HCT116 (cell line): Measurements from ENCODE around the gene SLC51A. TPM values are rescaled to one million over a fixed set of nuclear protein-coding genes. Genes with fewer than 3 reads are reported as not detected.

ENCODE experiments used
- ATAC-seq: fragments of 200-7000 bp; cut with Tn5 transposase; 2 replicates; pipeline ENCODE4 v1.9.1; 2020; ENCODE audit warnings: mild to moderate bottlenecking, moderate library complexity
- BruUV-seq: library from RNA; stranded (reverse); fragments of 400-500 nt; replicated peaks from 2 replicates; lab custom pipeline; 2021; lab: Mats Ljungman, UMichigan
- CTCF ChIA-PET: fragments of 300-600 bp; sonication (Branson Sonifier 250); formaldehyde crosslinking; loops from one replicate; lab custom pipeline; 2021; ENCODE audit warnings: antibody characterized with exemption; lab: Charles Lee
- POLR2A ChIA-PET: fragments of 300-600, 350-600 bp; sonication (Branson Sonifier 250); formaldehyde crosslinking; loops from one replicate; lab custom pipeline; 2021; ENCODE audit warnings: antibody characterized with exemption; lab: Charles Lee
- RAD21 ChIA-PET, 2 experiments: fragments of 300-600 bp; sonication (Branson Sonifier 250); formaldehyde crosslinking; loops; one replicate each; lab custom pipeline; 2023; ENCODE audit warnings: low total read pairs in 2 of 2; ENCODE audit not compliant: uncharacterized antibody in 2 of 2, unreplicated experiment in 2 of 2, low non-redundant PET in 1 of 2; lab: Charles Lee
- DNase-seq: peaks from one replicate; pipeline ENCODE4 v3.0.0-alpha.2; 2010; ENCODE audit warnings: low read depth, low spot score
- H2AFZ ChIP-seq: fragments of 200-600 bp; shearing (Covaris generic), sonication (generic); 2 replicates; pipeline ENCODE4 v1.6.1; 2017; ENCODE audit warnings: low read depth, mixed run types, mixed read lengths, antibody characterized with exemption, low read length; ENCODE audit not compliant: poor library complexity, severe bottlenecking
- H3K27ac ChIP-seq: 2 replicates; pipeline ENCODE4 v1.5.1; 2012; ENCODE audit warnings: low read depth, low read length
- H3K27me3 ChIP-seq: fragments of 200-600 bp; sonication (generic); 2 replicates; pipeline ENCODE4 v1.6.1; 2016; ENCODE audit warnings: mixed run types, low read length, mixed read lengths; ENCODE audit not compliant: insufficient read depth
- H3K36me3 ChIP-seq, 2 experiments: fragments of 200-500 bp in 1 of 2; fragments of 200-600 bp in 1 of 2; sonication (Bioruptor generic) in 1 of 2; sonication (generic) in 1 of 2; 2 replicates each; pipeline versions ENCODE4 v1.5.1 to v1.6.1; 2014 to 2016; ENCODE audit warnings: low read length in 2 of 2, inconsistent platforms in 1 of 2, mixed read lengths in 1 of 2, mixed run types in 1 of 2; ENCODE audit not compliant: insufficient read depth in 2 of 2, control insufficient read depth in 1 of 2
- H3K4me1 ChIP-seq, 2 experiments: fragments of 200-600 bp in 1 of 2; sonication (generic) in 1 of 2; 2 replicates each; pipeline versions ENCODE4 v1.5.1 to v1.6.1; 2012 to 2017; ENCODE audit warnings: low read length in 2 of 2, inconsistent platforms in 1 of 2, mild to moderate bottlenecking in 1 of 2, mixed read lengths in 1 of 2, mixed run types in 1 of 2, moderate library complexity in 1 of 2; ENCODE audit not compliant: insufficient read depth in 2 of 2, control insufficient read depth in 1 of 2
- H3K4me2 ChIP-seq: fragments of 200-600 bp; sonication (generic); 2 replicates; pipeline ENCODE4 v1.6.1; 2017; ENCODE audit warnings: mixed run types, low read length, mixed read lengths
- H3K4me3 ChIP-seq, 2 experiments: fragments of 200-600 bp in 1 of 2; sonication (generic) in 1 of 2; replicated peaks in 1 of 2; 2 replicates each; pipeline ENCODE4 v1.5.1; 2011 to 2016; ENCODE audit warnings: low read length in 2 of 2, control low read depth in 1 of 2, low read depth in 1 of 2, mild to moderate bottlenecking in 1 of 2, mixed read lengths in 1 of 2, mixed run types in 1 of 2
- H3K79me2 ChIP-seq: fragments of 200-600 bp; sonication (generic); 2 replicates; pipeline ENCODE4 v1.6.1; 2017; ENCODE audit warnings: mild to moderate bottlenecking, mixed run types, low read length, moderate library complexity, mixed read lengths; ENCODE audit not compliant: insufficient read depth
- H3K9ac ChIP-seq: fragments of 200-600 bp; sonication (generic); 2 replicates; pipeline ENCODE4 v1.6.1; 2016; ENCODE audit warnings: low read length, mixed read lengths
- H3K9me2 ChIP-seq: fragments of 200-600 bp; sonication (generic), shearing (Covaris generic); 2 replicates; pipeline ENCODE4 v1.6.1; 2017; ENCODE audit warnings: mixed run types, mild to moderate bottlenecking, moderate library complexity; ENCODE audit not compliant: insufficient read depth
- H3K9me3 ChIP-seq, 2 experiments: fragments of 200-500 bp in 1 of 2; fragments of 200-600 bp in 1 of 2; sonication (Bioruptor generic) in 1 of 2; sonication (generic) in 1 of 2; 2 replicates each; pipeline ENCODE4 v1.6.1; 2014 to 2017; ENCODE audit warnings: low read length in 2 of 2, mixed read lengths in 2 of 2, inconsistent platforms in 1 of 2, low read depth in 1 of 2, mild to moderate bottlenecking in 1 of 2, mixed run types in 1 of 2, moderate library complexity in 1 of 2; ENCODE audit not compliant: control insufficient read depth in 1 of 2, insufficient read depth in 1 of 2
- H4K20me1 ChIP-seq: fragments of 200-600 bp; sonication (generic), shearing (Covaris generic); 2 replicates; pipeline ENCODE4 v1.6.1; 2017; ENCODE audit warnings: mixed run types, mild to moderate bottlenecking, moderate library complexity; ENCODE audit not compliant: insufficient read depth
- REST ChIP-seq: IDR thresholded peaks from 2 replicates; pipeline ENCODE4 v1.6.1; 2012; ENCODE audit warnings: low read depth
- SRF ChIP-seq: IDR thresholded peaks from 2 replicates; pipeline ENCODE4 v1.6.1; 2012; ENCODE audit warnings: low read depth
- TCF7L2 ChIP-seq: IDR thresholded peaks from 2 replicates; pipeline ENCODE4 v1.7.0; 2011; ENCODE audit warnings: borderline replicate concordance, inconsistent platforms; ENCODE audit not compliant: insufficient read depth, insufficient read length; ENCODE audit errors: extremely low read depth
- intact Hi-C: fragments of 100-400 bp; cut with micrococcal nuclease; formaldehyde crosslinking; loops from 2 replicates; pipeline ENCODE4 v1.10.0; 2022
- total RNA-seq: library from RNA; stranded (reverse); gene quantifications from one replicate; pipeline ENCODE4 v1.2.1, GENCODE V29; 2021; ENCODE audit not compliant: unreplicated experiment

Gene SLC51A
- total RNA-seq, 1 experiment from 2014 or later, result not detected

GRCh38 chr3:196240424-196240823 lies 24.1 kb downstream of the SLC51A start:
- RAD21 ChIA-PET, result no interaction called here

More at GRCh38 chr3:196240424-196240823, 24.1 kb downstream of the SLC51A start:
- H3K9me2 ChIP-seq, result no peaks in the 10 kb centered on the region
- no peak overlapping the region for H3K4me3 ChIP-seq
- ChIA-PET CTCF (no interaction called here), POLR2A (no interaction called here)
- peaks cover 7 to 18% of the 10 kb centered on the region in 2 experiments; a peak in 3 of 4 replicates for H3K36me3 ChIP-seq
- intact Hi-C loops, result no loop called here
- H3K4me2 ChIP-seq, result no peak overlapping the region
- no peak for ATAC-seq
- H3K27me3 ChIP-seq, result no peaks in the 10 kb centered on the region
- TF ChIP-seq REST (no peak), TCF7L2 (no peak), SRF (no peak)
- TF ChIP-seq, all 23 proteins: peak for 0
- Histone ChIP-seq H3K27ac (no peak overlapping the region), H3K4me1 (no peaks in the 10 kb centered on the region), H3K79me2 (no peaks in the 10 kb centered on the region), H4K20me1 (no peaks in the 10 kb centered on the region), H3K9ac (no peak overlapping the region), H2AFZ (no peak overlapping the region), H3K9me3 (no peaks in the 10 kb centered on the region)
- BruUV-seq, result no TSS peak
- DNase-seq, result no peak
